Activated CD4-positive, alpha-beta T cell treated with anti-CD3 and anti-CD28 coated beads, Interleukin-2, amount 10 ng/mL, durations not matched to agents 24 days and 14 days (primary cell): ENCODE data around the gene CGN. TPM values are rescaled to one million over a fixed set of nuclear protein-coding genes. Genes with fewer than 3 reads are reported as not detected.

ENCODE experiments used
- DNase-seq: peaks from one replicate; pipeline ENCODE4 v3.0.0; 2022
- H3K27ac Mint-ChIP-seq: one replicate; pipeline ENCODE4 v1.8.0; 2022; ENCODE audit warnings: mild to moderate bottlenecking, mixed read lengths
- H3K27me3 Mint-ChIP-seq: one replicate; pipeline ENCODE4 v1.8.0; 2022; ENCODE audit warnings: mixed read lengths
- H3K36me3 Mint-ChIP-seq: one replicate; pipeline ENCODE4 v1.8.0; 2022; ENCODE audit warnings: low read depth, mild to moderate bottlenecking, mixed read lengths
- H3K4me1 Mint-ChIP-seq: one replicate; pipeline ENCODE4 v1.8.0; 2021; ENCODE audit warnings: mixed read lengths
- H3K4me3 Mint-ChIP-seq: one replicate; pipeline ENCODE4 v1.8.0; 2022; ENCODE audit warnings: mild to moderate bottlenecking, moderate library complexity, mixed read lengths
- H3K9me3 Mint-ChIP-seq: one replicate; pipeline ENCODE4 v1.8.0; 2021; ENCODE audit warnings: mixed read lengths
- intact Hi-C: fragments of 100-400 bp; cut with micrococcal nuclease; formaldehyde crosslinking; loops from one replicate; pipeline ENCODE4 v1.15.1; 2023
- total RNA-seq: library from RNA; stranded (reverse); gene quantifications from 2 replicates; pipeline ENCODE4 v1.2.3, GENCODE V29; 2022

The CGN gene
- total RNA-seq, 1 donor from 2014 or later, result 0.07 TPM

GRCh38 chr1:151486557-151486956 is 24.6 kb upstream of the CGN start:
- no peaks in the 10 kb centered on the region for H3K36me3 Mint-ChIP-seq
- H3K9me3 Mint-ChIP-seq, result no peaks in the 10 kb centered on the region
- no peaks in the 10 kb centered on the region for H3K27me3 Mint-ChIP-seq
- no peak overlapping the region for H3K4me3 Mint-ChIP-seq
- intact Hi-C loops, result no loop called here
- H3K4me1 Mint-ChIP-seq, result no peaks in the 10 kb centered on the region
- no peak overlapping the region for H3K27ac Mint-ChIP-seq
- DNase-seq, result no peak

GRCh38 chr1:151491641-151492040 is 19.5 kb upstream of the CGN start:
- Mint-ChIP-seq H3K4me1 (peaks cover 8% of the 10 kb centered on the region), H3K9me3 (no peaks in the 10 kb centered on the region), H3K27me3 (peaks cover 3% of the 10 kb centered on the region), H3K36me3 (no peaks in the 10 kb centered on the region), H3K4me3 (no peak overlapping the region), H3K27ac (no peak overlapping the region)
- no peak for DNase-seq
- intact Hi-C loops, result no loop called here

DNA sequence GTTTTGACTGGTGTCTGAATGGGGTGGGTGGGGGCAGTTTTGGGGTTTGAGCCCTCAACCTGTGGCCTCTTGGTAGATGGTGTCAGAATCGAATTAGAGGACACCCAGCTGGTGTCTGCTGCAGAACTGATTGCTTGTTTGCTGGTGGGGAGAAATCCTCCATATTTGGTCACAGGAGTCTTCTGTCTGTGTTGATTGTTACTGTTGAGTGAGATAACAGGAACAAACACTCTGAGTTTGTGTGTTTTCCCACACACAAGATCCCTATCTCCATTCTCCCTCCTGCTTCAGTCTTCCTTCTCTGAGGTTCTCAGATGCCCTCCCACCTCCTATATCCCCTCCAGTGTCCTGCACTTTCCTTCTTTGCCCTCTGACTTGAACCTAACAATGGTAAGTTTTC is 19.1 kb upstream of the CGN start:
- H3K27ac Mint-ChIP-seq, result no peak overlapping the region
- H3K36me3 Mint-ChIP-seq, result no peaks in the 10 kb centered on the region
- H3K4me3 Mint-ChIP-seq, result no peak overlapping the region
- no peak for DNase-seq
- intact Hi-C loops, result no loop called here
- H3K27me3 Mint-ChIP-seq, result peaks cover 3% of the 10 kb centered on the region
- H3K4me1 Mint-ChIP-seq, result peaks cover 8% of the 10 kb centered on the region
- no peaks in the 10 kb centered on the region for H3K9me3 Mint-ChIP-seq

GRCh38 chr1:151493042-151493441 is 18.1 kb upstream of the CGN start:
- H3K27me3 Mint-ChIP-seq, result peaks cover 3% of the 10 kb centered on the region
- H3K27ac Mint-ChIP-seq, result no peak overlapping the region
- no peaks in the 10 kb centered on the region for H3K9me3 Mint-ChIP-seq
- no peak for DNase-seq
- H3K36me3 Mint-ChIP-seq, result no peaks in the 10 kb centered on the region
- H3K4me3 Mint-ChIP-seq, result no peak overlapping the region
- intact Hi-C loops, result no loop called here
- H3K4me1 Mint-ChIP-seq, result peaks cover 8% of the 10 kb centered on the region

- Mint-ChIP-seq H3K4me1 (peaks cover 8% of the 10 kb centered on the region), H3K9me3 (no peaks in the 10 kb centered on the region), H3K36me3 (no peaks in the 10 kb centered on the region), H3K27me3 (peaks cover 5% of the 10 kb centered on the region), H3K27ac (no peak overlapping the region), H3K4me3 (no peak overlapping the region)
- no peak for DNase-seq
- intact Hi-C loops, result loop anchor here (2.0 kb wide), 1 partner anchor 16 kb away; the partner anchor contains the start of gene CGN
Observed at GRCh38 chr1:151494741-151495281, 16.4 kb upstream of the CGN start.

DNA sequence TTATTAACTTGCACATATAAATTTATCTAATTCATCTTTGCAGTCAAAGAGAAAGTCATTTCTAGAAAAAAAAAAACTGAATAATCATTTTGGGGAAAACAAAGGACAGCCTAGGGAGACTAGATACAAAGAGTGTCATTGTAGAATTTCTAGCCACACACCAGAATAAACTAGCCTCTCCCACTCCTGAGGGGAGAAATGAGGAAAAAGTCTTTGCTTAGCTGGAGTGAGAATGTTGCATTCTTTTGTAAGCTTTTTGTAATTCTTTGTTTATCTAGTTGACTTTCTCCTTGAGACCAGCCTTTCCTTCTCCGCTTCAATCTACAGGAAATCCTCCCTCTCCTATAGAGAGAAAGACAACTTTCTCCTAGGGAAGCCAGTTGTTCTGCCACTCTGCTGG is 15.9 kb upstream of the CGN start:
- Mint-ChIP-seq H3K4me1 (peaks cover 8% of the 10 kb centered on the region), H3K27me3 (peaks cover 5% of the 10 kb centered on the region), H3K36me3 (no peaks in the 10 kb centered on the region), H3K27ac (no peak overlapping the region), H3K9me3 (no peaks in the 10 kb centered on the region), H3K4me3 (no peak overlapping the region)
- intact Hi-C loops, result loop anchor here (2.0 kb wide), 1 partner anchor 15 kb away; the partner anchor contains the start of gene CGN
- DNase-seq, result no peak

GRCh38 chr1:151499365-151499764 is 11.8 kb upstream of the CGN start:
- no peak overlapping the region for H3K4me3 Mint-ChIP-seq
- intact Hi-C loops, result no loop called here
- peaks cover 9% of the 10 kb centered on the region for H3K27me3 Mint-ChIP-seq
- peaks cover 10% of the 10 kb centered on the region for H3K4me1 Mint-ChIP-seq
- no peak for DNase-seq
- no peaks in the 10 kb centered on the region for H3K36me3 Mint-ChIP-seq
- no peak overlapping the region for H3K27ac Mint-ChIP-seq
- no peaks in the 10 kb centered on the region for H3K9me3 Mint-ChIP-seq

DNA sequence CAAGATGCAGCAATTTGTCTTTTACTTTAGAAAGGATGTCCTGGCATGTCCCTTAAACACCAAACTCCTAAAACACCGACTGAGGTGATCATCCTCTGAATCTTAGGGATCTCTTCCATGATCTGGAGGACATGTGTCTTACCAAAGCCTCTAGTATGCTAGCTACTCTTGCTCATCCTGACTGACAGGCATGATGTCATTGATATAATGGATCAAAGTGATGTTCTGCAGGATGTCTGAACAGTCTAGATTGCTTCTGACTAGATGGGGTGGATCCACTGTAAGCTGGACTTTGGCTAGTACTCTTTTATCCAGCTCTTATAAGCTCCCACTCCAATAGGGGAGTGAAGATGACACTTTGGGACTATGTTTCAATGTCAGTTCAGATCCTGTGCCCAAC is 11.3 kb upstream of the CGN start:
- H3K9me3 Mint-ChIP-seq, result no peaks in the 10 kb centered on the region
- intact Hi-C loops, result no loop called here
- no peak for DNase-seq
- H3K27me3 Mint-ChIP-seq, result peaks cover 9% of the 10 kb centered on the region
- H3K27ac Mint-ChIP-seq, result no peak overlapping the region
- H3K4me1 Mint-ChIP-seq, result peaks cover 7% of the 10 kb centered on the region
- H3K36me3 Mint-ChIP-seq, result no peaks in the 10 kb centered on the region
- H3K4me3 Mint-ChIP-seq, result no peak overlapping the region

GRCh38 chr1:151501474-151501873 is 9.7 kb upstream of the CGN start:
- no peak overlapping the region for H3K27ac Mint-ChIP-seq
- intact Hi-C loops, result no loop called here

GRCh38 chr1:151502035-151502700 is 9.0 kb upstream of the CGN start:
- intact Hi-C loops, result no loop called here
- Mint-ChIP-seq H3K4me3 (no peak overlapping the region), H3K36me3 (no peaks in the 10 kb centered on the region), H3K27me3 (peaks cover 16% of the 10 kb centered on the region), H3K27ac (no peak overlapping the region), H3K4me1 (peaks cover 3% of the 10 kb centered on the region), H3K9me3 (no peaks in the 10 kb centered on the region)
- no peak for DNase-seq

More at GRCh38 chr1:151501474-151501873, 9.7 kb upstream of the CGN start:
- Mint-ChIP-seq H3K9me3 (no peaks in the 10 kb centered on the region), H3K4me3 (no peak overlapping the region), H3K36me3 (no peaks in the 10 kb centered on the region), H3K4me1 (peaks cover 3% of the 10 kb centered on the region), H3K27me3 (peaks cover 14% of the 10 kb centered on the region)
- DNase-seq, result no peak

- Mint-ChIP-seq H3K36me3 (no peaks in the 10 kb centered on the region), H3K9me3 (no peaks in the 10 kb centered on the region)
- intact Hi-C loops, result no loop called here
Observed at GRCh38 chr1:151502859-151503780, 8.1 kb upstream of the CGN start.

GRCh38 chr1:151504252-151504651 is 6.9 kb upstream of the CGN start:
- Mint-ChIP-seq H3K36me3 (no peaks in the 10 kb centered on the region), H3K9me3 (no peaks in the 10 kb centered on the region), H3K27me3 (peaks cover 19% of the 10 kb centered on the region), H3K4me1 (peaks cover 3% of the 10 kb centered on the region), H3K4me3 (no peak overlapping the region), H3K27ac (no peak overlapping the region)
- no peak for DNase-seq
- intact Hi-C loops, result no loop called here

More at GRCh38 chr1:151502859-151503780, 8.1 kb upstream of the CGN start:
- Mint-ChIP-seq H3K4me1 (peaks cover 3% of the 10 kb centered on the region), H3K27ac (no peak overlapping the region), H3K4me3 (no peak overlapping the region), H3K27me3 (peaks cover 17% of the 10 kb centered on the region)
- DNase-seq, result no peak

GRCh38 chr1:151504759-151505158 is 6.4 kb upstream of the CGN start:
- intact Hi-C loops, result no loop called here
- no peaks in the 10 kb centered on the region for H3K36me3 Mint-ChIP-seq
- peaks cover 20% of the 10 kb centered on the region for H3K27me3 Mint-ChIP-seq
- H3K4me3 Mint-ChIP-seq, result no peak overlapping the region
- DNase-seq, result no peak
- H3K9me3 Mint-ChIP-seq, result no peaks in the 10 kb centered on the region
- no peak overlapping the region for H3K27ac Mint-ChIP-seq
- H3K4me1 Mint-ChIP-seq, result peaks cover 3% of the 10 kb centered on the region

DNA sequence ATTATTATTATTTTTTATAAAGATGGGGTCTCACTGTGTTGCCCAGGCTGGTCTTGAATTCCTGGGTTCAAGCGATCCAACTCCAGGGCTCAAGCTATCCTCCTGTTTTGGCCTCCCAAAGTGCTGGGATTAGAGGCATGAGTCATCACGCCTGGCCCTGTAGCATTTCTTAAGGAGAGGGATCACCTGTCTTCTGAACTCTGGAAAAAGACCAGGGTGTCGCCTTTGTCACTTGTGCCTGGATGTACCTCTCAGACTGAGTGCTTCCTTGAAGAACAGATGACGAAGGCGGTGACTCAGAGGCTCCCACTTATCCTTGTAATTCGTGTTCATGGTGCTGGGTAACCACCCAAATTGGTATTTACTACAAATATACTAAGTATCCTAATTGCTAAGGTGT is 2.4 kb upstream of the CGN start:
- H3K36me3 Mint-ChIP-seq, result no peaks in the 10 kb centered on the region
- peaks cover 22% of the 10 kb centered on the region for H3K4me1 Mint-ChIP-seq
- no peak overlapping the region for H3K27ac Mint-ChIP-seq
- intact Hi-C loops, result no loop called here
- H3K4me3 Mint-ChIP-seq, result no peak overlapping the region
- no peak for DNase-seq
- no peaks in the 10 kb centered on the region for H3K9me3 Mint-ChIP-seq
- H3K27me3 Mint-ChIP-seq, result peaks cover 32% of the 10 kb centered on the region
